Natural killer cell (primary cell): Measurements from ENCODE around the gene FCHO1. TPM values are rescaled to one million over a fixed set of nuclear protein-coding genes. Genes with fewer than 3 reads are reported as not detected.
A peak's percentile ranks its signal among the peaks of the same experiment; 100 is the strongest.

ENCODE experiments used
- ATAC-seq, 3 donors: fragments of 150-1000 bp in 2 of 3; fragments of 200-7000 bp in 1 of 3; cut with Tn5 transposase; 1 replicate in 1 of 3; 2 replicates in 2 of 3; pipeline ENCODE4 v1.10.0; 2021; ENCODE audit warnings: mild to moderate bottlenecking in 2 of 3, moderate library complexity in 2 of 3
- DNase-seq, 2 donors: peaks; one replicate each; pipeline versions ENCODE4 v3.0.0 to v3.0.0-alpha.2; 2013 to 2021; ENCODE audit warnings: mixed read lengths in 1 of 2
- H3K27ac ChIP-seq: one replicate; pipeline ENCODE4 v1.5.1; 2013; ENCODE audit warnings: mild to moderate bottlenecking, low read length
- H3K27me3 ChIP-seq: one replicate; pipeline ENCODE4 v1.6.1; 2013; ENCODE audit warnings: low read length; ENCODE audit not compliant: control insufficient read depth, insufficient read depth
- H3K36me3 ChIP-seq: one replicate; pipeline ENCODE4 v1.6.1; 2013; ENCODE audit warnings: low read length; ENCODE audit not compliant: control insufficient read depth, insufficient read depth
- H3K4me1 ChIP-seq: one replicate; pipeline ENCODE4 v1.6.1; 2013; ENCODE audit warnings: low read length; ENCODE audit not compliant: control insufficient read depth, insufficient read depth
- H3K4me3 ChIP-seq: one replicate; pipeline ENCODE4 v1.5.1; 2013; ENCODE audit warnings: low read length
- H3K9me3 ChIP-seq: one replicate; pipeline ENCODE4 v1.6.1; 2013; ENCODE audit warnings: low read length; ENCODE audit not compliant: control insufficient read depth, insufficient read depth
- H3K27ac Mint-ChIP-seq, 2 donors: one replicate each; pipeline ENCODE4 v1.8.0; 2022; ENCODE audit warnings: mild to moderate bottlenecking in 2 of 2, mixed read lengths in 2 of 2, moderate library complexity in 1 of 2
- H3K27me3 Mint-ChIP-seq, 2 donors: one replicate each; pipeline ENCODE4 v1.8.0; 2022; ENCODE audit warnings: low read depth in 2 of 2, mixed read lengths in 2 of 2
- H3K36me3 Mint-ChIP-seq: one replicate; pipeline ENCODE4 v1.8.0; 2022; ENCODE audit warnings: mixed read lengths
- H3K4me1 Mint-ChIP-seq, 2 donors: one replicate each; pipeline ENCODE4 v1.8.0; 2022; ENCODE audit warnings: mixed read lengths in 2 of 2
- H3K4me3 Mint-ChIP-seq: one replicate; pipeline ENCODE4 v1.8.0; 2022; ENCODE audit warnings: mild to moderate bottlenecking, moderate library complexity, mixed read lengths
- H3K9me3 Mint-ChIP-seq, 2 donors: one replicate each; pipeline ENCODE4 v1.8.0; 2022; ENCODE audit warnings: mixed read lengths in 2 of 2
- CTCF ChIP-seq: fragments of 200-600 bp; IDR thresholded peaks from one replicate; pipeline ENCODE4 v1.8.0; 2022; ENCODE audit warnings: antibody characterized with exemption
- WGBS: methylation state at CpG from one replicate; pipeline ENCODE4 v1.1.7; 2013; ENCODE audit warnings: missing lambda C conversion rate; ENCODE audit not compliant: insufficient coverage; 5-methylcytosine and 5-hydroxymethylcytosine counted together
- intact Hi-C: fragments of 100-400 bp; cut with micrococcal nuclease; formaldehyde crosslinking; loops from one replicate; pipeline ENCODE4 v1.14.2; 2022
- total RNA-seq, 4 donors: library from RNA; stranded (reverse); fragments of 120-200 nt in 1 of 4; gene quantifications; one replicate each; pipeline versions ENCODE4 v1.2.3 to v1.2.4, GENCODE V29; 2013 to 2022

FCHO1 gene
- total RNA-seq, 3 donors from 2014 or later (not counting 1 experiment from before 2014, with no cell fraction given) = 56.1 to 67.7 (median 66.5) TPM

GRCh38 chr19:17721111-17721628, 30.1 kb upstream of the FCHO1 start:
- Mint-ChIP-seq H3K36me3 (no peaks in the 10 kb centered on the region), H3K4me1 (peaks cover 25 to 53% of the 10 kb centered on the region in 2 donors), H3K27ac (peak overlapping the region in 1 of 2 donors; percentile 86), H3K4me3 (peak overlapping the region; percentile 88), H3K27me3 (peaks cover 0 to 3% of the 10 kb centered on the region in 2 donors), H3K9me3 (no peaks in the 10 kb centered on the region)
- no peak for TF ChIP-seq CTCF
- DNase-seq (no peak), ATAC-seq (no peak)
- H3K4me3 ChIP-seq = no peak overlapping the region
- no peaks in the 10 kb centered on the region for H3K9me3 ChIP-seq
- H3K27me3 ChIP-seq = no peaks in the 10 kb centered on the region
- intact Hi-C loops = no loop called here
- 81% methylated on average over 11 of the region's 12 CpGs for WGBS
- peaks cover 27% of the 10 kb centered on the region for H3K36me3 ChIP-seq
- peaks cover 40% of the 10 kb centered on the region for H3K4me1 ChIP-seq
- no peak overlapping the region for H3K27ac ChIP-seq

GRCh38 chr19:17721821-17722220, 29.5 kb upstream of the FCHO1 start:
- WGBS = 46% methylated on average over 8 of the region's 8 CpGs
- no peak overlapping the region for H3K27ac ChIP-seq
- H3K4me1 Mint-ChIP-seq = peaks cover 25 to 53% of the 10 kb centered on the region in 2 donors
- no peak for TF ChIP-seq CTCF
- no peak overlapping the region for H3K4me3 ChIP-seq
- no peaks in the 10 kb centered on the region for H3K9me3 ChIP-seq
- peaks cover 40% of the 10 kb centered on the region for H3K4me1 ChIP-seq
- no peaks in the 10 kb centered on the region for H3K9me3 Mint-ChIP-seq
- H3K27ac Mint-ChIP-seq = peak overlapping the region in 1 of 2 donors; percentile 86
- H3K27me3 ChIP-seq = no peaks in the 10 kb centered on the region
- H3K27me3 Mint-ChIP-seq = peaks cover 0 to 3% of the 10 kb centered on the region in 2 donors
- intact Hi-C loops = no loop called here
- ATAC-seq = no peak
- no peak for DNase-seq
- peaks cover 31% of the 10 kb centered on the region for H3K36me3 ChIP-seq
- peak overlapping the region; percentile 1 for H3K4me3 Mint-ChIP-seq
- H3K36me3 Mint-ChIP-seq = no peaks in the 10 kb centered on the region

- TF ChIP-seq CTCF = no peak
- 95% methylated on average over 12 of the region's 12 CpGs for WGBS
- no peak overlapping the region for H3K27ac ChIP-seq
- no peaks in the 10 kb centered on the region for H3K9me3 ChIP-seq
- H3K4me3 Mint-ChIP-seq = no peak overlapping the region
- H3K27me3 Mint-ChIP-seq = no peaks in the 10 kb centered on the region
- H3K36me3 Mint-ChIP-seq = no peaks in the 10 kb centered on the region
- no peaks in the 10 kb centered on the region for H3K27me3 ChIP-seq
- peaks cover 34% of the 10 kb centered on the region for H3K4me1 ChIP-seq
- peaks cover 25 to 53% of the 10 kb centered on the region in 2 donors for H3K4me1 Mint-ChIP-seq
- no peak overlapping the region for H3K27ac Mint-ChIP-seq
- no peaks in the 10 kb centered on the region for H3K9me3 Mint-ChIP-seq
- DNase-seq (no peak), ATAC-seq (no peak)
- H3K4me3 ChIP-seq = no peak overlapping the region
- H3K36me3 ChIP-seq = peaks cover 38% of the 10 kb centered on the region
- intact Hi-C loops = no loop called here
These were observed 28.5 kb upstream of the FCHO1 start for GRCh38 chr19:17722655-17723240.

GRCh38 chr19:17724655-17725054, 26.6 kb upstream of the FCHO1 start:
- 98% methylated on average over 7 of the region's 7 CpGs for WGBS
- Histone ChIP-seq H3K27ac (no peak overlapping the region), H3K36me3 (peaks cover 50% of the 10 kb centered on the region), H3K4me3 (no peak overlapping the region), H3K9me3 (no peaks in the 10 kb centered on the region), H3K27me3 (no peaks in the 10 kb centered on the region), H3K4me1 (peaks cover 28% of the 10 kb centered on the region)
- DNase-seq (no peak), ATAC-seq (no peak)
- Mint-ChIP-seq H3K36me3 (no peaks in the 10 kb centered on the region), H3K27ac (no peak overlapping the region), H3K4me1 (peaks cover 20 to 47% of the 10 kb centered on the region in 2 donors), H3K9me3 (no peaks in the 10 kb centered on the region), H3K4me3 (no peak overlapping the region), H3K27me3 (no peaks in the 10 kb centered on the region)
- intact Hi-C loops = loop anchor here (1.0 kb wide), 1 partner anchor 51 kb away; no protein-coding TSS in a partner anchor
- TF ChIP-seq CTCF = no peak
